ENCODE data around the gene HINT2.

HINT2 gene

GRCh38 chr9:35811381-35812024 lies 3.3 kb downstream of the HINT2 start:
- peak; percentile 43 for DNase-seq

DNA sequence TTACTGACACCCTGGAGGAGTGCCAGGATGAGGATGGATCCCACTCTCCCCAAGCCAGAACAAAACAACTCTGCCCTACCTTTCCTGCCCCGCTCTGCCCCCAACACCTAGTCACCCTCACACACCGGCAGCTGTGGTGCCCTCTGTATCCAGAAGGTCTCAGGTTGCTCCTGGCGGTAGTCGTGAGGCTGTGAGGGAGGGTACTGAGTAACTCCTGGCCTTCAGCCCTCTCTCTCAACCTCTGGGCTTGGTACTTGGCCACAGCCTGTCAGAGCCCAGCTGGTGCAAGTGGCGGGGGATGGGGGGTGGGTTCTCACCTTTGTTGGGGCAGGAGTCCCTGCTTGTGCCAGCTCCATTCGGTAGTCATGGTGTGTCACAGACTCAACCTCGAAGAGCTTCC lies 4.7 kb downstream of the HINT2 start:
- no peak for DNase-seq

DNA sequence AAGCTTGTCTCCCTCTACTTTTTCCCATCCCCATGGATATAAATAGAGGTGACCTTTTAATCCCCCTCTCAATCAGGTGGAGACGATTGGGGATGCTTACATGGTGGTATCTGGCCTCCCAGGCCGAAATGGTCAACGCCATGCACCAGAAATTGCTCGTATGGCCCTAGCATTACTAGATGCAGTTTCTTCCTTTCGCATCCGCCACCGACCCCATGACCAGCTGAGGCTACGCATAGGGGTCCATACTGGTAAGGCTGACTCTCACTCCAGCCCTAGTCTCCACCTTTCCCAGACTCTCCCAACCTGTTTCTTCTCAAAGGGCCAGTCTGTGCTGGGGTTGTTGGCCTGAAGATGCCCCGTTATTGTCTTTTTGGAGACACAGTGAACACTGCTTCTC lies 6.4 kb downstream of the HINT2 start:
- no peak for DNase-seq

DNA sequence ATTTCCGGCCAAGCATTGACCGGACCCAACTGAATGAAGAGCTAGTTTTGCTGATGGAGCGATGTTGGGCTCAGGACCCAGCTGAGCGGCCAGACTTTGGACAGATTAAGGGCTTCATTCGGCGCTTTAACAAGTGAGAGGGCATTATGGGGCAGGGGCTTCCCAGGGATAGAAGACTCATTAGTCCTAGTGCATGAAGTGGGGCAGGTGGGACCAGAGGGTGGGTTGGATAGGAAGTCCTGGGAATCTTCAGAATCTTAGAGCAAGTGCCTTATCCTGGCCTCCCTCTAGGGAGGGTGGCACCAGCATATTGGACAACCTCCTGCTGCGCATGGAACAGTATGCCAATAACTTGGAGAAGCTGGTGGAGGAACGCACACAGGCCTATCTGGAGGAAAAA lies 8.7 kb downstream of the HINT2 start:
- no peak for DNase-seq

GRCh38 chr9:35801328-35802128 lies 13.3 kb downstream of the HINT2 start:
- no peak for DNase-seq

- no peak for DNase-seq
Measured at GRCh38 chr9:35800530-35800929, 14.3 kb downstream of the HINT2 start.

GRCh38 chr9:35798658-35799374 lies 16.0 kb downstream of the HINT2 start:
- DNase-seq, result no peak

- DNase-seq, result no peak
Measured at GRCh38 chr9:35797311-35798109, 17.3 kb downstream of the HINT2 start.

- no peak for DNase-seq
Measured at GRCh38 chr9:35795695-35796094, 19.1 kb downstream of the HINT2 start.

GRCh38 chr9:35793461-35793860 lies 21.4 kb downstream of the HINT2 start:
- no peak for DNase-seq

- DNase-seq, result no peak
Measured at GRCh38 chr9:35792826-35793225, 22.0 kb downstream of the HINT2 start.

DNA sequence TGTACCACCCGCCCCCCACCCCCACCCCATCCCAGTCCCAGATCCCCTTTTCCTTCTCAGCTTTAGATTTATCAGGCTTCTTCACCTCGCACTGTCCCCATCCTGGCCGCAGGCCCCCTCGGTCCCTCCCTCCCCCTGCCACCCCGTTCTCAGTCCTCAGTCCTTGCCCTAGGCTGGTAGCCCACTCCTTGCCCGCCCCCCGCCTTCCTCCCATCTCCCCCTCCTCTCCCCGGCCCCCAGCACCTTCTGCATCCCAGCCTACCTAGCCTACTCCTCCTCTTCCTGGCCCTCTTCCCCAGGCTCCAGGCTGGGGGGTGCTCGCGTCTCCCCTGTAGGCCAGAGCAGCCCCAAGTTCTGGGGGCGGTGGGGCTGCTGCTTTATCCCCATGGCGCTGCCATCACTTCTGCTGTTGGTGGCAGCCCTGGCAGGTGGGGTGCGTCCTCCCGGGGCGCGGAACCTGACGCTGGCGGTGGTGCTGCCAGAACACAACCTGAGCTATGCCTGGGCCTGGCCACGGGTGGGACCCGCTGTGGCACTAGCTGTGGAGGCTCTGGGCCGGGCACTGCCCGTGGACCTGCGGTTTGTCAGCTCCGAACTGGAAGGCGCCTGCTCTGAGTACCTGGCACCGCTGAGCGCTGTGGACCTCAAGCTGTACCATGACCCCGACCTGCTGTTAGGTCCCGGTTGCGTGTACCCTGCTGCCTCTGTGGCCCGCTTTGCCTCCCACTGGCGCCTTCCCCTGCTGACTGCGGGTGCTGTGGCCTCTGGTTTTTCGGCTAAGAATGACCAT lies 22.6 kb downstream of the HINT2 start:
- no peak for DNase-seq

GRCh38 chr9:35791297-35791921 lies 23.4 kb downstream of the HINT2 start, which contains the start of gene NPR2:
TSS of gene NPR2 (plus strand) at chr9:35791591. CDS start at chr9:35792409, 818 bp downstream.
- DNase-seq, result peak; percentile 68

DNA sequence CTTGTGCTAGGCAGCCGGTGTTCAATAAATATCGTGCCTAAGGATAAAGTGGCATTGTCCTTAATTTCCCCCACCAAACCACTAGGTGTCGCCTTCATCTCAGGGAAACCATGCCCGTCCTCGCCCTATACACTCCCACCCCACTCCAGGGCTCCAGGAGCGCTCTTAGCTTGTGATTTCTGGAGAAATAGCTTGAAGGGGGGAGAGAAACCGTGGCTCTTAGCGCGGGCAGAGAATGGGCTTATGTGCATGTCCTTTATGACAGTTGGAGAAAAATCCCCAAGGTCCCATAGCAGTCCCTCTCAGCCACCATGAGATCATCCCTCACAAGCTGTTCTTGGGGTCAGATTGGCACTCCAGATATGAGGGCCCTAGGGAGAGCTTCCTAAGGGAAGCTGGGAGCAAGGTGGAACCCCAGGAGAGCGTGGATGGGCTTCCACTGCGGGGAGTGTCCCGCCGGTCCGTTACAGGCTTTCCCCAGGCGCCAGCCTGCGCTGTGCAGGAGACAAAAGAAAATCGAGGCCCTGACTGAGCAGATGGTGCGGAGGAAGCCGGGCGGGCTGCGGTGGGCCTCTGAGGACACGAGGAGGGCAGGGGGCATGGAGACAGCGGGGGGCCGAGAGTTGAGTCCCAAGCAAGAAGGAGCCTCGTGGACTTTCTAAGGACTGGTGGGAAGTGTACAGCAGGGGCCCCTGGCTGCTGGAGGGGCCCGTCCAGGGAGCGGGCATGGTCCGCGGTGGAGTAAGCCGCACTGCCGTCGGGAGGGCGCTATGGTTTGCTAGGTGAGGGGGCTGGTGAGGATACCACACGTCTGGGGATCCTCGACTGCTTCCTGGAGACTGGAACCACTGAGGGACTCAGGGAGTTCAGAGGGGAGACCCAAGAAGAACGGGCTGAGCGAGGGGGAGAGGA lies 24.2 kb downstream of the HINT2 start:
- DNase-seq, result peak; percentile 86

- DNase-seq, result no peak
Measured at GRCh38 chr9:35790025-35790384, 24.8 kb downstream of the HINT2 start.

DNA sequence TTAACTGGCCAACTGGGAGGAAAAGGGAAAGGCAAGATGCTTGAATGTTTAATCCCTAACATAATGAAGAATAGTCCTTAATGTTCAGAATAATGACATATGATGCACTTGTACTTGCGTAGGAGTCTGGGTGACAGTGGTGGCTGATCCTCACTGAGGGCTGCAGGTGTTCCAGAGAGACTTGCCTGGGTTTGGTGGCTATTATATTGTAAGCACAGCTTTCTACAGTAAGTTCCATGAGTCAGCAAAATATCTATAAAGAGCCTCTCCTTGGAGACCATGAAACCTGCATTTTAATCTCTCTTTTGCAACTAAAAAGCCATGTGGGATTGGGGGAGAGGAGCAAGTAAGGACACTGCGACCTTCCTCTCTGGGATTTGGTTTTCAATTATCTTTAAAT lies 25.3 kb downstream of the HINT2 start:
- DNase-seq, result no peak

- DNase-seq, result no peak
Measured at GRCh38 chr9:35783418-35783817, 31.4 kb downstream of the HINT2 start.

- DNase-seq, result no peak
Measured at GRCh38 chr9:35781066-35781465, 33.8 kb downstream of the HINT2 start.

DNA sequence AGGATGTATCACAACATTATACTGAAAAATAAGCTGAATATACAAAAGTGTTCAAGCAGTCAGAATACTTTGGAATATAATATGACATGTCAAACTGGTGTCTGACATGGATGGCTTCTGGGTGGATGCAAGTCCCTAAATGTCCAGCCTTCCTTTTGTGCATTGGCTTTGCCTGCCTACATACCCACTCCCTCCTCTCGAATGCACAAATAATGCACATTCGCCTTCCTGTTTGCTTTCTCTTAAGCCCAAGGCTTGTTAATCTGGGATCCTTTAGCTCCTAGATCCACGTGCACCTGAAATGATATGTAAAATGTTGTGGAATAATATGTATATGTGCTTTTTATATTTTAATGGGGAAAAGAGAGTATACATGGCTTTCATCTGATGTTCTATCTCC lies 36.3 kb downstream of the HINT2 start:
- no peak for DNase-seq

- DNase-seq, result no peak
Measured at GRCh38 chr9:35776018-35776417, 38.8 kb downstream of the HINT2 start.

Data from femur (tissue), 1 donor.